HEK293 (cell line): ENCODE measurements around the gene CASP8.

Source experiments
- CTCF ChIA-PET: fragments of 350-600 bp; formaldehyde crosslinking; extraction: SDS; loops from one replicate; lab custom pipeline; 2021; ENCODE audit warnings: antibody characterized with exemption; lab: Yijun Ruan, JAX
- POLR2A ChIA-PET: fragments of 300-600 bp; formaldehyde crosslinking; extraction: SDS; loops from one replicate; lab custom pipeline; 2020; ENCODE audit warnings: antibody characterized with exemption, inconsistent platforms; lab: Yijun Ruan, JAX
- H3K27ac ChIP-seq: fragments of 200-500 bp; sonication (Bioruptor generic); 2 replicates; pipeline ENCODE4 v1.5.1; 2014; ENCODE audit warnings: low read depth, low read length, control low read depth, inconsistent platforms; ENCODE audit errors: extremely low read depth
- H3K36me3 ChIP-seq, 2 experiments: fragments of 200-500 bp in 1 of 2; sonication (Bioruptor generic) in 1 of 2; 1 replicate in 1 of 2; 2 replicates in 1 of 2; pipeline ENCODE4 v1.5.1; 2014 to 2017; ENCODE audit warnings: inconsistent platforms in 2 of 2, low read length in 2 of 2; ENCODE audit not compliant: control insufficient read depth in 2 of 2, insufficient read depth in 1 of 2
- H3K4me1 ChIP-seq: fragments of 200-500 bp; sonication (Bioruptor generic); 2 replicates; pipeline ENCODE4 v1.5.1; 2014; ENCODE audit warnings: mild to moderate bottlenecking, low read length, inconsistent platforms; ENCODE audit not compliant: control insufficient read depth, insufficient read depth
- H3K4me3 ChIP-seq: 2 replicates; pipeline ENCODE4 v1.5.1; 2011; ENCODE audit warnings: low read depth, mild to moderate bottlenecking, control low read depth, low read length, moderate library complexity
- H3K9me3 ChIP-seq: fragments of 200-500 bp; sonication (Bioruptor generic); 2 replicates; pipeline ENCODE4 v1.5.1; 2014; ENCODE audit warnings: low read depth, low read length, inconsistent platforms; ENCODE audit not compliant: control insufficient read depth, insufficient read depth
- KLF8 ChIP-seq: fragments of 450-650 bp; formaldehyde crosslinking; IDR thresholded peaks from 2 replicates; pipeline ENCODE4 v1.5.1; 2016; ENCODE audit warnings: missing biosample characterization, missing genetic modification characterization
- REST ChIP-seq: fragments of 450-650 bp; formaldehyde crosslinking; IDR thresholded peaks from 2 replicates; pipeline ENCODE4 v1.5.1; 2016; ENCODE audit warnings: missing biosample characterization, missing genetic modification characterization
- SP7 ChIP-seq: fragments of 450-650 bp; formaldehyde crosslinking; IDR thresholded peaks from 2 replicates; pipeline ENCODE4 v1.5.1; 2016; ENCODE audit warnings: missing biosample characterization, missing genetic modification characterization
- WT1 ChIP-seq: fragments of 450-650 bp; formaldehyde crosslinking; IDR thresholded peaks from 2 replicates; pipeline ENCODE4 v1.5.1; 2016; ENCODE audit warnings: missing biosample characterization, missing genetic modification characterization
- ZNF133 ChIP-seq: fragments of 450-650 bp; formaldehyde crosslinking; IDR thresholded peaks from 2 replicates; pipeline ENCODE4 v1.5.1; 2016; ENCODE audit warnings: missing biosample characterization, missing genetic modification characterization
- ZNF148 ChIP-seq: fragments of 450-650 bp; formaldehyde crosslinking; IDR thresholded peaks from 2 replicates; pipeline ENCODE4 v1.5.0; 2017; ENCODE audit warnings: missing biosample characterization, missing genetic modification characterization, borderline replicate concordance
- ZNF19 ChIP-seq: fragments of 450-650 bp; formaldehyde crosslinking; IDR thresholded peaks from 2 replicates; pipeline ENCODE4; 2016; ENCODE audit warnings: missing biosample characterization, missing genetic modification characterization, low read depth
- ZNF324 ChIP-seq: fragments of 450-650 bp; formaldehyde crosslinking; IDR thresholded peaks from 2 replicates; pipeline ENCODE4 v1.5.1; 2016; ENCODE audit warnings: missing biosample characterization, missing genetic modification characterization
- ZNF354C ChIP-seq: fragments of 450-650 bp; formaldehyde crosslinking; IDR thresholded peaks from 2 replicates; pipeline ENCODE4 v1.5.1; 2016; ENCODE audit warnings: missing biosample characterization, missing genetic modification characterization, low read depth, borderline replicate concordance
- ZNF366 ChIP-seq: fragments of 450-650 bp; formaldehyde crosslinking; conservative IDR thresholded peaks from 2 replicates; pipeline ENCODE4 v1.5.1; 2016; ENCODE audit warnings: missing biosample characterization, missing genetic modification characterization
- ZNF555 ChIP-seq: fragments of 450-650 bp; formaldehyde crosslinking; conservative IDR thresholded peaks from 2 replicates; pipeline ENCODE4 v1.5.1; 2017; ENCODE audit warnings: missing biosample characterization, mild to moderate bottlenecking, missing genetic modification characterization, inconsistent platforms
- ZNF707 ChIP-seq: fragments of 450-650 bp; formaldehyde crosslinking; IDR thresholded peaks from 2 replicates; pipeline ENCODE4 v1.5.1; 2016; ENCODE audit warnings: missing biosample characterization, missing genetic modification characterization
- ZNF777 ChIP-seq: fragments of 450-650 bp; formaldehyde crosslinking; IDR thresholded peaks from 2 replicates; pipeline ENCODE4 v1.5.1; 2017; ENCODE audit warnings: missing biosample characterization, missing genetic modification characterization, borderline replicate concordance
- ZSCAN23 ChIP-seq: fragments of 450-650 bp; formaldehyde crosslinking; IDR thresholded peaks from 2 replicates; pipeline ENCODE4 v1.5.1; 2016; ENCODE audit warnings: missing biosample characterization, missing genetic modification characterization
- TF ChIP-seq, protein P1 (sequence below): fragments of 450-650 bp; formaldehyde crosslinking; IDR thresholded peaks from 2 replicates; pipeline ENCODE4 v1.5.1; 2016; ENCODE audit warnings: missing biosample characterization, missing genetic modification characterization
- TF ChIP-seq, protein P2 (sequence below): fragments of 450-650 bp; formaldehyde crosslinking; IDR thresholded peaks from 2 replicates; pipeline ENCODE4 v1.5.1; 2017; ENCODE audit warnings: missing biosample characterization, missing genetic modification characterization
- TF ChIP-seq, protein P3 (sequence below): fragments of 450-650 bp; formaldehyde crosslinking; optimal IDR thresholded peaks from 2 replicates; pipeline ENCODE3; 2016; ENCODE audit warnings: missing biosample characterization, mild to moderate bottlenecking, missing genetic modification characterization

CASP8 gene

DNA sequence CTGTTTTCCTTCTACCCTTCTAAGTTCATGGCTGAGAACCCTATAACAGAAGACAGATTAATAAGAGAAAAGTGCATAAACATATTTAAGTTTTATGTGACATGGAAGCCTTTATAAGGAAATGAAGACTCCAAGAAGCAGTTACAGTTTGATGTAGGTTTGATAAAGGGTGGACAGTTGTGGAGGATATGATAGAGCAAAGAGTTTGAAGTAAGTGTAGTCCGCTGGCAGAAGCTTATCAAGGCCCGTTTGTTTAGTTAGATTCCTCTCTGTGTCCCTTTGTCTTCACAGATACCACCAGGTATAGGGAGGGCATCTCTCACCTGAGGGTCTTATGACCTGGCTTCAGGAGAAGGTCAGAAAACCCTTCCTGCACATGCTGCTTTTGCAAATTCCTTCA, 10.4 kb upstream of the CASP8 start:
- no peaks in the 10 kb centered on the region for H3K4me1 ChIP-seq
- no peaks in the 10 kb centered on the region for H3K9me3 ChIP-seq
- no peak for TF ChIP-seq ZNF148 (tag by site-specific recombination)
- TF ChIP-seq ZNF354C (tag by site-specific recombination): no peak
- TF ChIP-seq, protein P1, sequence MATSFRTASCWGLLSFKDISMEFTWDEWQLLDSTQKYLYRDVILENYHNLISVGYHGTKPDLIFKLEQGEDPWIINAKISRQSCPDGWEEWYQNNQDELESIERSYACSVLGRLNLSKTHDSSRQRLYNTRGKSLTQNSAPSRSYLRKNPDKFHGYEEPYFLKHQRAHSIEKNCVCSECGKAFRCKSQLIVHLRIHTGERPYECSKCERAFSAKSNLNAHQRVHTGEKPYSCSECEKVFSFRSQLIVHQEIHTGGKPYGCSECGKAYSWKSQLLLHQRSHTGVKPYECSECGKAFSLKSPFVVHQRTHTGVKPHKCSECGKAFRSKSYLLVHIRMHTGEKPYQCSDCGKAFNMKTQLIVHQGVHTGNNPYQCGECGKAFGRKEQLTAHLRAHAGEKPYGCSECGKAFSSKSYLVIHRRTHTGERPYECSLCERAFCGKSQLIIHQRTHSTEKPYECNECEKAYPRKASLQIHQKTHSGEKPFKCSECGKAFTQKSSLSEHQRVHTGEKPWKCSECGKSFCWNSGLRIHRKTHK (tag by site-specific recombination): no peak
- no peak for TF ChIP-seq ZNF366 (tag by site-specific recombination)
- TF ChIP-seq, protein P2, sequence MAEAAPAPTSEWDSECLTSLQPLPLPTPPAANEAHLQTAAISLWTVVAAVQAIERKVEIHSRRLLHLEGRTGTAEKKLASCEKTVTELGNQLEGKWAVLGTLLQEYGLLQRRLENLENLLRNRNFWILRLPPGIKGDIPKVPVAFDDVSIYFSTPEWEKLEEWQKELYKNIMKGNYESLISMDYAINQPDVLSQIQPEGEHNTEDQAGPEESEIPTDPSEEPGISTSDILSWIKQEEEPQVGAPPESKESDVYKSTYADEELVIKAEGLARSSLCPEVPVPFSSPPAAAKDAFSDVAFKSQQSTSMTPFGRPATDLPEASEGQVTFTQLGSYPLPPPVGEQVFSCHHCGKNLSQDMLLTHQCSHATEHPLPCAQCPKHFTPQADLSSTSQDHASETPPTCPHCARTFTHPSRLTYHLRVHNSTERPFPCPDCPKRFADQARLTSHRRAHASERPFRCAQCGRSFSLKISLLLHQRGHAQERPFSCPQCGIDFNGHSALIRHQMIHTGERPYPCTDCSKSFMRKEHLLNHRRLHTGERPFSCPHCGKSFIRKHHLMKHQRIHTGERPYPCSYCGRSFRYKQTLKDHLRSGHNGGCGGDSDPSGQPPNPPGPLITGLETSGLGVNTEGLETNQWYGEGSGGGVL (tag by site-specific recombination): no peak
- TF ChIP-seq ZSCAN23 (tag by site-specific recombination): no peak
- TF ChIP-seq ZNF777 (tag by site-specific recombination): no peak
- TF ChIP-seq ZNF324 (tag by site-specific recombination): no peak
- TF ChIP-seq, protein P3, sequence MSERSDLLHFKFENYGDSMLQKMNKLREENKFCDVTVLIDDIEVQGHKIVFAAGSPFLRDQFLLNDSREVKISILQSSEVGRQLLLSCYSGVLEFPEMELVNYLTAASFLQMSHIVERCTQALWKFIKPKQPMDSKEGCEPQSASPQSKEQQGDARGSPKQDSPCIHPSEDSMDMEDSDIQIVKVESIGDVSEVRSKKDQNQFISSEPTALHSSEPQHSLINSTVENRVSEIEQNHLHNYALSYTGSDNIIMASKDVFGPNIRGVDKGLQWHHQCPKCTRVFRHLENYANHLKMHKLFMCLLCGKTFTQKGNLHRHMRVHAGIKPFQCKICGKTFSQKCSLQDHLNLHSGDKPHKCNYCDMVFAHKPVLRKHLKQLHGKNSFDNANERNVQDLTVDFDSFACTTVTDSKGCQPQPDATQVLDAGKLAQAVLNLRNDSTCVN (tag by site-specific recombination): no peak
- no peak for TF ChIP-seq ZNF133 (tag by site-specific recombination)
- TF ChIP-seq KLF8 (tag by site-specific recombination): no peak
- no peak for TF ChIP-seq ZNF555 (tag by site-specific recombination)
- TF ChIP-seq WT1 (tag by site-specific recombination): no peak
- no peak for TF ChIP-seq REST (tag by site-specific recombination)
- no peak for TF ChIP-seq ZNF707
- no peak for TF ChIP-seq ZNF19 (tag by site-specific recombination)
- no peak for TF ChIP-seq SP7 (tag by site-specific recombination)
- no peak overlapping the region for H3K4me3 ChIP-seq
- H3K27ac ChIP-seq: no peak overlapping the region
- CTCF ChIA-PET: no interaction called here
- no peaks in the 10 kb centered on the region for H3K36me3 ChIP-seq
- POLR2A ChIA-PET: no interaction called here
